ENCODE measurements around the gene IP6K3. TPM values are rescaled to one million over a fixed set of nuclear protein-coding genes. Genes with fewer than 3 reads are reported as not detected.

IP6K3 gene
- total RNA-seq, 4 donors from 2014 or later = 1.9 to 6.1 (median 5.5) TPM; not detected in 1

DNA sequence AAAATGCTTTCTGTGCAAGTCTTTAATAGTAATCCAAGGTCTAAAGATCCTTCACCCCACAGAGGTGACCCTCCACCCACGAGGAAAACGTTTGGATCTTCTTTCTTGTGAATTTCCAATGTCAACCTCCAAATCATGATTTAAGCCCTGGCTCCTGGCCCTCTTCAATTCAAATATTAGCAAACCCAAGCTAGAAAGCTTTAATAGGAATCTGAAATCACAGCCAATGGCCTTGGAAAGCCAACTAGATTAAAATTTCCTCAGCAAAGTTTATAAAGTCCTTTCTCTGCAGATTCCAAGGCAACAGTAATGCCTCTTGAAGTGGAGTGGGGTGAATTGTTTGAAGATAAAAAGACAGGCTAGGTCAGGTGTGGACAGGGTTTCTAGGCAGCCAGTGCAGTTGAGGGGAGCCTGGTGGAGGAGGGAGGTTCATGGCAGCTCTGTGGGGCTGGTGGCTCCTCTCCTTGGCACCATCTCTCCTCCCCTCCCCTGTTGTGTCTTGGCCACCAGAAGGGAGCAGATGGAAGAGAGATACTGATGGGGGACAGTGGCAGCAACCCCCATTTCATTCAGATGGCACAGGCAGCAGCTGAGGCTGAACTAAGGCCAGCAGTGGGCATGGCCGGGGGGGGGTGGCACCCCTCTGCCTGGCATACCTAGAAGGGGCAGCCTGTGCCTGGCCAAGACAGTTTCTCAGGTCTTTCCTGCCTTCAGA, 23.2 kb downstream of the IP6K3 start:
- DNase-seq = no peak
- TF ChIP-seq POLR2A (IDR thresholded peaks at IDR 0.05) = no peak
- TF ChIP-seq, protein P1, sequence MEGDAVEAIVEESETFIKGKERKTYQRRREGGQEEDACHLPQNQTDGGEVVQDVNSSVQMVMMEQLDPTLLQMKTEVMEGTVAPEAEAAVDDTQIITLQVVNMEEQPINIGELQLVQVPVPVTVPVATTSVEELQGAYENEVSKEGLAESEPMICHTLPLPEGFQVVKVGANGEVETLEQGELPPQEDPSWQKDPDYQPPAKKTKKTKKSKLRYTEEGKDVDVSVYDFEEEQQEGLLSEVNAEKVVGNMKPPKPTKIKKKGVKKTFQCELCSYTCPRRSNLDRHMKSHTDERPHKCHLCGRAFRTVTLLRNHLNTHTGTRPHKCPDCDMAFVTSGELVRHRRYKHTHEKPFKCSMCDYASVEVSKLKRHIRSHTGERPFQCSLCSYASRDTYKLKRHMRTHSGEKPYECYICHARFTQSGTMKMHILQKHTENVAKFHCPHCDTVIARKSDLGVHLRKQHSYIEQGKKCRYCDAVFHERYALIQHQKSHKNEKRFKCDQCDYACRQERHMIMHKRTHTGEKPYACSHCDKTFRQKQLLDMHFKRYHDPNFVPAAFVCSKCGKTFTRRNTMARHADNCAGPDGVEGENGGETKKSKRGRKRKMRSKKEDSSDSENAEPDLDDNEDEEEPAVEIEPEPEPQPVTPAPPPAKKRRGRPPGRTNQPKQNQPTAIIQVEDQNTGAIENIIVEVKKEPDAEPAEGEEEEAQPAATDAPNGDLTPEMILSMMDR (IDR thresholded peaks at IDR 0.05) = no peak
- no peak overlapping the region for H3K4me3 ChIP-seq
- no peaks in the 10 kb centered on the region for H3K36me3 ChIP-seq
- peaks cover 0 to under 1% of the 10 kb centered on the region in 2 donors for H3K4me1 ChIP-seq
- no peaks in the 10 kb centered on the region for H3K27me3 ChIP-seq
- H3K9me3 ChIP-seq = no peaks in the 10 kb centered on the region
- H3K27ac ChIP-seq = no peak overlapping the region
- intact Hi-C loops (cut with DNase I; ENCODE audit: low total_unique reads) = no loop called here

DNA sequence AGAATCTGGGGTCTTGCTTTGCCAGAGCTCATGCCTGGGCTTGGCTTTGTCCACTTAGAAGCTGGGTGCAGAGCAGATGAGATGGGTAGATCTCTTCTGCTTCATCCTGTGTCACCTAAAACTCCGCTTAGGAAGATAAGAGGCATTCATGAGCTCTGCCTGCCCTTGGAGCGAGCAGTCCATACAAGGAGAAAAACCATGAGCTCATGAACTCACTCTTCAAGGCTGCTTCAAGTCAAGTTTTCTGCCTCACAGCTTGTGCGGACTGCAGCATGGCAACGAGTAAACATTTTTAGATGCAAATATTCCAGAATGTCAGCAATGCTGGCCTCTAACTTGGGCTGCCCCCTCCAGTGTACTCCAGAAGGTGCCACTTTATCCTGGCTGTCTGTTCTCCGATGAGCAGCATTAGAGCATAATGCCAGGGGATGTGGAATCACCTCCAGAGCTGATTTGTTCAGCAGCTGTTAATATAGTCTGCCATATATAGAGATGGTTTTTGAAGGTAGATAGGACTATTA, 24.5 kb downstream of the IP6K3 start:
- TF ChIP-seq, protein P1 (IDR thresholded peaks at IDR 0.05) = no peak
- TF ChIP-seq POLR2A (IDR thresholded peaks at IDR 0.05) = no peak
- H3K27ac ChIP-seq = no peak overlapping the region

DNA sequence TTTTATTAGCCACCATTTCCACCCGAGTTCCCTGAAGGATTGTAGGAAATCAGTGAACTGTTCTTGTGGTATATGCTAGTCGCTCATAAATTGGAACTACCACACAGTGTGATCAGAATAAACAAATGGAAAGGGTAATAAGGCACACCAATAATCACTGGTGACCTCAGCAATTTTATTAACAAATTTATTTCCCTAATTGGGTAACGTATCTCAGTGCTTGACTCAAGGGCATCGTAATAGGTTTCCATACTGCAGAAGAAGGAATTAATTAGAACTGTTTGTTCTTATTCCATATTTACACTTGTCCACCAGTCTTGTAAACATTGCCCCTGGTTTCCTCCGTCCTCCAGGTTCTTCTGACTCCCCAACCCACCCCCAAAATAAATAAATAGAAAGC, 25.2 kb downstream of the IP6K3 start:
- Histone ChIP-seq H3K27ac (no peak overlapping the region), H3K36me3 (no peaks in the 10 kb centered on the region), H3K4me3 (no peak overlapping the region), H3K4me1 (peaks cover 0 to 2% of the 10 kb centered on the region in 2 donors), H3K9me3 (no peaks in the 10 kb centered on the region), H3K27me3 (no peaks in the 10 kb centered on the region)
- intact Hi-C loops (cut with DNase I; ENCODE audit: low total_unique reads) = no loop called here
- no peak for DNase-seq
- TF ChIP-seq, protein P1 (IDR thresholded peaks at IDR 0.05) = no peak
- no peak for TF ChIP-seq POLR2A (IDR thresholded peaks at IDR 0.05)

More for the DNA sequence above, 24.5 kb downstream of the IP6K3 start:
- Histone ChIP-seq H3K9me3 (no peaks in the 10 kb centered on the region), H3K4me3 (no peak overlapping the region), H3K36me3 (no peaks in the 10 kb centered on the region), H3K27me3 (no peaks in the 10 kb centered on the region), H3K4me1 (peaks cover 0 to 2% of the 10 kb centered on the region in 2 donors)
- intact Hi-C loops (cut with DNase I; ENCODE audit: low total_unique reads) = no loop called here
- no peak for DNase-seq

DNA sequence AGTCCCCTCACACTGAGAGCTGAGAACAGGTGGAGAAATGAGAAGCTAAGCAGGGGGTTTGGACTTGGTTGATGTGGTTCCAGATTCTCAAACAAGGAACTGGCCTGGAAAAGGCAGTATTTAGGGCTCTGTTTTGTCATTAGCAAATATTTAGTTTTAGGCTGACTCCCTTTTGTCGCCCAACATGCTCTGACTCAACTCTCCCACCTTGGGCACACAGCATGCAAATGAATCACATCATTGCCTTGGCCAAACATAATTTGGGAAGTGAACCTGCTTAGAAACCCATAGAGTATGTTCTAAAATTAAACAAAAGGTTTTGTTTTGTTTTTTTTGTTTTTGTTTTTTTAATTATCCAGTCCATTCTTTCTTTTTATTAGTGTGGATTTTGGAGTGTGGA, 25.7 kb downstream of the IP6K3 start:
- DNase-seq = no peak
- TF ChIP-seq POLR2A (IDR thresholded peaks at IDR 0.05) = no peak
- TF ChIP-seq, protein P1 (IDR thresholded peaks at IDR 0.05) = no peak
- no peaks in the 10 kb centered on the region for H3K27me3 ChIP-seq
- no peaks in the 10 kb centered on the region for H3K36me3 ChIP-seq
- H3K4me1 ChIP-seq = peaks cover 0 to 2% of the 10 kb centered on the region in 2 donors
- no peak overlapping the region for H3K27ac ChIP-seq
- no peaks in the 10 kb centered on the region for H3K9me3 ChIP-seq
- intact Hi-C loops (cut with DNase I; ENCODE audit: low total_unique reads) = no loop called here
- no peak overlapping the region for H3K4me3 ChIP-seq

DNA sequence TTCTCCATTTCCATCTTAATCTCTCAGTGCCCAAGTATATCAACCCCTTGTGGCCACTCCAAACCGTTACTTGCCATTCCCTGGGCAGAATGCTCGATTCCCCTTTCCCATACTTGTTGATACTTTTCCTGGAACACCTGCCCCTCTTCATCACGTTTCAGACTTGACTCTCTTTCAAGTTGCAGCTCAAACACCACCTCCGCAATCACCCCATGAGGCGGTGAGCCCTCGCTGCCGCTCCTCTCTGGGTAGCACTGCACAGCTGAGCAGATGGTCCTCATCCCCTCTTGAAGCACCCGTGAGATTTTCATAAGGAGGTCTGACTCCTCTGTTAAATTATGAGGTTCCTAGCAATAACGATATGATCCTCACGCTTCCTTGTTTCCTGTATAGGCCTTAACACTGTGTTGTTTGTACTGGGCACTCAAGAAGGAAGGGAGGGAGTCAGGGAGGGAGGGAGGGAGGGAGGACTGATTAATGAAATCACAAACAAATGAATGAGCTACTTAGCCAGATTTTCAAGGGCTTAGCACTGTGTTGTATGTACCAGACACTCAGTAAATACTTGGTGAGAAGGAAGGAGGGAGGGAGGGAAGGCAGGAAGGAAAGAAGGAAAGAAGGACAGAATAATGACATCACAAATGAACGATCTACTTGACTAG, 27.2 kb downstream of the IP6K3 start:
- intact Hi-C loops (cut with DNase I; ENCODE audit: low total_unique reads) = no loop called here
- no peaks in the 10 kb centered on the region for H3K27me3 ChIP-seq
- TF ChIP-seq POLR2A (IDR thresholded peaks at IDR 0.05) = no peak
- TF ChIP-seq, protein P1 (IDR thresholded peaks at IDR 0.05) = no peak
- DNase-seq = no peak
- H3K27ac ChIP-seq = peak overlapping the region in 1 of 2 donors; percentile 12
- H3K36me3 ChIP-seq = no peaks in the 10 kb centered on the region
- H3K4me3 ChIP-seq = no peak overlapping the region
- peaks cover 0 to 2% of the 10 kb centered on the region in 2 donors for H3K4me1 ChIP-seq
- H3K9me3 ChIP-seq = no peaks in the 10 kb centered on the region
